Parathyroid adenoma (tissue), 2 donors: ENCODE data around the gene PPP1R3D.
"Not testable (repeated sequence)": the region's sequence is repeated elsewhere in the genome, so short reads cannot be mapped to it uniquely, and the experiment has no call there.

Experiments
- H2AFZ ChIP-seq: fragments of 300-600 bp; sonication (generic); one replicate; pipeline ENCODE4 v1.7.0; 2017; ENCODE audit warnings: antibody characterized with exemption, mild to moderate bottlenecking
- H3K27ac ChIP-seq: fragments of 300-600 bp; sonication (generic); one replicate; pipeline ENCODE4 v1.7.0; 2017
- H3K27me3 ChIP-seq: fragments of 300-600 bp; sonication (generic); one replicate; pipeline ENCODE4 v1.7.0; 2017; ENCODE audit warnings: low read length; ENCODE audit not compliant: control insufficient read depth, insufficient read depth
- H3K36me3 ChIP-seq: fragments of 300-600 bp; sonication (generic); one replicate; pipeline ENCODE4 v1.7.0; 2017; ENCODE audit warnings: low read length; ENCODE audit not compliant: control insufficient read depth, insufficient read depth
- H3K4me1 ChIP-seq: fragments of 300-600 bp; sonication (generic); one replicate; pipeline ENCODE4 v1.7.0; 2017; ENCODE audit warnings: control low read depth
- H3K4me2 ChIP-seq: fragments of 300-600 bp; sonication (generic); one replicate; pipeline ENCODE4 v1.7.0; 2017; ENCODE audit warnings: low read length
- H3K4me3 ChIP-seq: fragments of 300-600 bp; sonication (generic); one replicate; pipeline ENCODE4 v1.7.0; 2017; ENCODE audit warnings: low read depth, low read length
- H3K79me2 ChIP-seq: fragments of 300-600 bp; sonication (generic); one replicate; pipeline ENCODE4 v1.7.0; 2017; ENCODE audit warnings: control low read depth
- H3K9ac ChIP-seq: fragments of 300-600 bp; sonication (generic); one replicate; pipeline ENCODE4 v1.7.0; 2017; ENCODE audit warnings: mild to moderate bottlenecking
- H3K9me3 ChIP-seq: fragments of 300-600 bp; sonication (generic); one replicate; pipeline ENCODE4 v1.7.0; 2017; ENCODE audit warnings: low read length; ENCODE audit not compliant: control insufficient read depth
- TF ChIP-seq, protein P1 (sequence below): fragments of 300-600 bp; sonication (generic); IDR thresholded peaks from one replicate; pipeline ENCODE4 v1.7.0; 2017; ENCODE audit warnings: antibody characterized with exemption, mild to moderate bottlenecking
- donor health status: primary hyperparathyroidism.

PPP1R3D gene

DNA sequence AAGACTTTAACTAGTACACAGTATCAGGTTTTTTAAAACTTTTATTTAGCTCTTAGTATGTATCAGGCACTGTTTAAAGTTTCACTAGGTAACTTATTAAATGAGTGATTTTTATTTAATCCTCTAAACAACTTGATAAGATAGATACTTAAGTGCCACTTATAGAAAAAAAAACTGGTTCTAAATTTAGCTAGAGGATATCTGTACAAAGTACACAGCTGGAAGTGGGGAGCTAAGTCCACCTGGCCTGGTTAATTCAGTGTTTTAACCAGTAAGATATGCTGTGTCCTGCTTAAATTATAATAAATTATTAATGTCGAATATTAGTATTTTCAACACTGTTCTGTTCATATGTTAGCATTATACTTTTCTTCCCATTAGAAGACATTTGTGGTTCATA lies 44.2 kb downstream of the PPP1R3D start:
- H3K27ac ChIP-seq: no peak overlapping the region
- peaks cover 4% of the 10 kb centered on the region for H3K4me1 ChIP-seq
- no peak overlapping the region for H3K9ac ChIP-seq
- H3K36me3 ChIP-seq: no peaks in the 10 kb centered on the region
- no peak overlapping the region for H3K4me3 ChIP-seq
- H3K79me2 ChIP-seq: no peaks in the 10 kb centered on the region
- no peaks in the 10 kb centered on the region for H3K9me3 ChIP-seq
- TF ChIP-seq, protein P1, sequence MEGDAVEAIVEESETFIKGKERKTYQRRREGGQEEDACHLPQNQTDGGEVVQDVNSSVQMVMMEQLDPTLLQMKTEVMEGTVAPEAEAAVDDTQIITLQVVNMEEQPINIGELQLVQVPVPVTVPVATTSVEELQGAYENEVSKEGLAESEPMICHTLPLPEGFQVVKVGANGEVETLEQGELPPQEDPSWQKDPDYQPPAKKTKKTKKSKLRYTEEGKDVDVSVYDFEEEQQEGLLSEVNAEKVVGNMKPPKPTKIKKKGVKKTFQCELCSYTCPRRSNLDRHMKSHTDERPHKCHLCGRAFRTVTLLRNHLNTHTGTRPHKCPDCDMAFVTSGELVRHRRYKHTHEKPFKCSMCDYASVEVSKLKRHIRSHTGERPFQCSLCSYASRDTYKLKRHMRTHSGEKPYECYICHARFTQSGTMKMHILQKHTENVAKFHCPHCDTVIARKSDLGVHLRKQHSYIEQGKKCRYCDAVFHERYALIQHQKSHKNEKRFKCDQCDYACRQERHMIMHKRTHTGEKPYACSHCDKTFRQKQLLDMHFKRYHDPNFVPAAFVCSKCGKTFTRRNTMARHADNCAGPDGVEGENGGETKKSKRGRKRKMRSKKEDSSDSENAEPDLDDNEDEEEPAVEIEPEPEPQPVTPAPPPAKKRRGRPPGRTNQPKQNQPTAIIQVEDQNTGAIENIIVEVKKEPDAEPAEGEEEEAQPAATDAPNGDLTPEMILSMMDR: no peak
- H3K27me3 ChIP-seq: no peaks in the 10 kb centered on the region
- no peak overlapping the region for H2AFZ ChIP-seq
- no peak overlapping the region for H3K4me2 ChIP-seq

DNA sequence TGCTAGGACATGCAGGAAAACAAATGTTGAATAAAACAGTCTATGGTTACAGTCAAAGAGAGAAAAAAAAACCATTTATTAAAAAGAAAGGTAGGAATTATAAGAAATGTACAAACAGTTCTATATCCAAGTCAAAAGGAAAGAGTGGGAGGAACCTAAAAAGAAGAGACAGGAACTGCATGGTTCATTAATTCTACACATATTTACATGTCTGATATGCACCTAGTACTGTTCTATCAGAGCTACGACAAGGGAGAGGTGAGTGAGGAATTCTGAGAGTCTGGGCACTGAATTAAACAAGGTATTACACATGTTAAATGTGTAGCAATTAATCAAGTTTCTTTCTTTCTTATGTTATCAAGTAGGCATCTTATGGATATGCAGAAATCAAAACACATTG lies 48.5 kb downstream of the PPP1R3D start:
- Histone ChIP-seq H3K36me3 (no peaks in the 10 kb centered on the region), H2AFZ (no peak overlapping the region), H3K9me3 (no peaks in the 10 kb centered on the region), H3K4me2 (no peak overlapping the region), H3K79me2 (no peaks in the 10 kb centered on the region), H3K4me1 (peaks cover 4% of the 10 kb centered on the region), H3K27ac (no peak overlapping the region), H3K4me3 (no peak overlapping the region), H3K27me3 (no peaks in the 10 kb centered on the region), H3K9ac (no peak overlapping the region)
- TF ChIP-seq, protein P1: no peak

DNA sequence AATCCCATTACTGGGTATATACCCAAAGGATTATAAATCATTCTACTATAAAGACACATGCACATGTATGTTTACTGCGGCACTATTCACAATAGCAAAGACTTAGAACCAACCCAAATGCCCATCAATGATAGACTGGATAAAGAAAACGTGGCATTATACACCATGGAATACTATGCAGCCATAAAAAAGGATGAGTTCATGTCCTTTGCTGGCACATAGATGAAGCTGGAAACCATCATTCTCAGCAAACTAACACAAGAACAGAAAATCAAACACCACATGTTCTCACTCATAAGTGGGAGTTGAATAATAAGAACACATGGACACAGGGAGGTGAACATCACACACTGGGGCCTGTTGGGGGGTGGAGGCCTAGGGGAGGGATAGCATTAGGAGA lies 50.1 kb downstream of the PPP1R3D start:
- not testable (repeated sequence) for H3K4me3 ChIP-seq, H3K79me2 ChIP-seq, H3K36me3 ChIP-seq, H2AFZ ChIP-seq, H3K27ac ChIP-seq, H3K9ac ChIP-seq, H3K4me2 ChIP-seq, H3K9me3 ChIP-seq, H3K27me3 ChIP-seq, H3K4me1 ChIP-seq

DNA sequence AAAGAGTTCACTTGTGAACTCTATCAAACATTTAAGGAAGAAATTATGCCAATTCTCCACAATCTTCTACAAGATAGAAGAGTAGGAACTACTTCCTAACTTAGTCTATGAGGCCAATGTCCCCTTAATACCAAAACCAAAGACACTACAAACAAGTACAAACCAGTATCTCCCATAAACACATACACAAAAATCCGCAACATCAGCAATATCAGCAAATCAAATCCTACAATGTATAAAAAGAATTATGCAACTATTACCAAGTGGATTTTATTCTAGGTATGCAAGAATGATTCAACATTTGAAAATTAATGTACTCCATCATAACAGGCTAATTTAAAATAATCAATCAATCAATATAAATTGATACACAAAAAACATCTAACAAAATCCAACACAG lies 52.1 kb downstream of the PPP1R3D start:
- Histone ChIP-seq H3K4me3 (no peak overlapping the region), H3K9ac (no peak overlapping the region), H3K79me2 (no peaks in the 10 kb centered on the region), H3K4me1 (peaks cover 4% of the 10 kb centered on the region), H2AFZ (no peak overlapping the region), H3K27me3 (no peaks in the 10 kb centered on the region), H3K9me3 (no peaks in the 10 kb centered on the region), H3K36me3 (no peaks in the 10 kb centered on the region), H3K4me2 (no peak overlapping the region), H3K27ac (no peak overlapping the region)
- TF ChIP-seq, protein P1: no peak
